ENCODE data around the gene VAV1. TPM values are rescaled to one million over a fixed set of nuclear protein-coding genes. Genes with fewer than 3 reads are reported as not detected.
A peak's percentile ranks its signal among the peaks of the same experiment; 100 is the strongest.

The VAV1 gene
- total and polyA plus RNA-seq, 9 of the 15 experiments (the other 6 are each of a cell fraction or from before 2014, with no cell fraction given): 0.46 to 20.1 (median 11.1) TPM

- peak in 1 of 2 experiments; percentile 97; a peak in 2 of 4 replicates for TF ChIP-seq HDAC1 (IDR thresholded peaks at IDR 0.05)
- no peak for TF ChIP-seq THRA (IDR thresholded peaks at IDR 0.05)
- no peak for TF ChIP-seq PHB (CRISPR knock-in tag; IDR thresholded peaks at IDR 0.05)
- TF ChIP-seq ZBED1 (IDR thresholded peaks at IDR 0.05): no peak
- peak; percentile 97 for TF ChIP-seq CTBP1 (IDR thresholded peaks at IDR 0.05; ENCODE audit: borderline replicate concordance)
- peak; percentile 99 for TF ChIP-seq MNT (conservative IDR thresholded peaks at IDR 0.05)
- TF ChIP-seq SIX5 (IDR thresholded peaks at IDR 0.05; ENCODE audit: borderline replicate concordance in 1 of 2, insufficient read depth in 1 of 2, low read depth in 1 of 2, low read length in 2 of 2): no peak
- peak; percentile 49; the same call in 1 of the 2 replicates for TF ChIP-seq SMARCA5 (IDR thresholded peaks at IDR 0.05)
- TF ChIP-seq FUS (optimal IDR thresholded peaks at IDR 0.05; ENCODE audit: low read depth, low read length): no peak
- 0 out of 2 replicates have a peak, but pooled peaks have one; percentile 34 for TF ChIP-seq ARID2 (IDR thresholded peaks at IDR 0.05)
- TF ChIP-seq PHF21A (IDR thresholded peaks at IDR 0.05; ENCODE audit: borderline replicate concordance, low read depth): peak; percentile 80; the same call in 1 of the 2 replicates
- no peak for TF ChIP-seq ARID3B (CRISPR knock-in tag; IDR thresholded peaks at IDR 0.05; ENCODE audit: borderline replicate concordance)
- TF ChIP-seq GABPB1 (CRISPR knock-in tag; IDR thresholded peaks at IDR 0.05): peak; percentile 88
- TF ChIP-seq ZNF518B (CRISPR knock-in tag; IDR thresholded peaks at IDR 0.05): no peak
- 0 out of 2 replicates have a peak, but pooled peaks have one; percentile 16 for TF ChIP-seq ZNF232 (CRISPR knock-in tag; IDR thresholded peaks at IDR 0.05)
- no peak for TF ChIP-seq SRSF3 (IDR thresholded peaks at IDR 0.05; ENCODE audit: insufficient read depth, low read length)
- no peak for TF ChIP-seq PHTF2 (CRISPR knock-in tag; IDR thresholded peaks at IDR 0.05)
- TF ChIP-seq ARHGAP35 (IDR thresholded peaks at IDR 0.05; ENCODE audit: partially characterized antibody): no peak
- TF ChIP-seq RBM25 (IDR thresholded peaks at IDR 0.05; ENCODE audit: low read depth, low read length, severe bottlenecking): no peak
- no peak for TF ChIP-seq NR2F6 (CRISPR knock-in tag; IDR thresholded peaks at IDR 0.05)
Observed at GRCh38 chr19:6753178-6754031, 19.1 kb upstream of the VAV1 start (continued).

Measured in K562 (cell line).